NCI-H1417 treated with DMSO at 0.1 percent for 48 hours (cell line): ENCODE results near the gene C16orf54.
"Not testable (repeated sequence)": the region's sequence is repeated elsewhere in the genome, so short reads cannot be mapped to it uniquely, and the experiment has no call there.

Experiments used
- DNase-seq: peaks from one replicate; lab custom pipeline; 2025; lab: John Stamatoyannopoulos, UW

C16orf54 gene, protein sequence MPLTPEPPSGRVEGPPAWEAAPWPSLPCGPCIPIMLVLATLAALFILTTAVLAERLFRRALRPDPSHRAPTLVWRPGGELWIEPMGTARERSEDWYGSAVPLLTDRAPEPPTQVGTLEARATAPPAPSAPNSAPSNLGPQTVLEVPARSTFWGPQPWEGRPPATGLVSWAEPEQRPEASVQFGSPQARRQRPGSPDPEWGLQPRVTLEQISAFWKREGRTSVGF

DNA sequence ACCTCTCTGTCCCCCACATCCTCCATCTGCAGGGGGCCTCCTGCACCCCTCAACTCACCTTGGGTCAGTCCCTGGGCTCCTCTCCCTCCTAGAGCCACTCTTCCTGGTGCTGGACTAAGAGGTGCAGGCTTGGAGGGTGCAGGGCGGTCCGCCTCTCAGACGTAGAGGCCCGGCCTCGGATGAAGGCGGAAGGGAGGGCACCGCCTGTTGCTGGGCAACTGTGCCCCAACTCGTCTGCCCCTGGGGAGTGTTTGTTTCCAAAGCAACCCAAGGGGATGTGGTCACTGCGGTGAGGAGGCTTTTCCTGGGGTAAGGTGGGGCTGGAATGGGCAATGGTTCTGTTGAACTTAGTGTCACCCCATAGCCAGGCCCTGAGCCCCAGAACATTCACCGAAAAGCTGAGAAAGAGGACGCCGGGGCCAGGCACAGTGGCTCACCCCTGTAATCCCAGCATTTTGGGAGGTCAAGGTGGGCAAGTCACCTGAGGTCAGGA, at the start of gene C16orf54:
TSS of gene C16orf54 (minus strand) at position 138 of the 493 bp plus-strand sequence. CDS start 1,039 bp downstream, outside the sequence.
- no peak for DNase-seq

DNA sequence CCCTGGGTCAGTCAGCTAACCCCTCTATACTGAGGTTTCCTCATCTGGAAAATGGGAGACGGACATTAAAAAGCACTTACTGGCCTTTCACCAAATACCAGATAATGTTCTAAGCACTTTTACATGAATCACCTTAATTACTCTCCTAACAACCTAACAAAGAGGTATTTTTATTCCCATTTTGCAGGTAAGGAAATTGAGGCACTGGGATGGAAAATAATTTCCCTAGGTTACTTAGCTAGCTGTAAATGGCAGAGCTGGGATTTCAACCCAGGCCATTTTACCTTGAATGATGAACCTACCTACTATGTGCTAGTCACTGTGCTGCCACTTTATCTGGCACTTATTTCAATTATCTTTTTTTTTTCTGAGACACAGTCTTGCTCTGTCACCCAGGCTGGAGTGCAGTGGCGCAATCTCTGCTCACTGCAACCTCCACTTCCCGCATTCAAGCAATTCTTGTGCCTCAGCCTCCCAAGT, 48.5 kb upstream of the C16orf54 start:
- no peak for DNase-seq

DNA sequence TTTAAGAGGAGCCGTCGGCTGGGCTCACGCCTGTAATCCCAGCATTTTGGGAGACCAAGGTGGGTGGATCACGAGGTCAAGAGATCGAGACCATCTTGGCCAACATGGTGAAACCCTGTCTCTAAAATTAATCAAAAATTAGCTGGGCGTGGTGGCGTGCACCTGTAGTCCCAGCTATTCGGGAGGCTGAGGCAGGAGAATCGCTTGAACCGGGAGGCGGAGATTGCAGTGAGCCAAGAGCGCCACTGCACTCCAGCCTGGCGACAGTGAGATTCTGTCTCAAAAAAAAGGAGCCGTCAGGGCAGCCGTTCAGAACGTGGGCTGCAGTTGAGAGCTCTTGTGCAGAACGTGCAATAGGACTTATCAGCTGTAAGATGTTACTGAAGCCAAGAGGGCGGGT, 47.4 kb upstream of the C16orf54 start:
- not testable (repeated sequence) for DNase-seq

DNA sequence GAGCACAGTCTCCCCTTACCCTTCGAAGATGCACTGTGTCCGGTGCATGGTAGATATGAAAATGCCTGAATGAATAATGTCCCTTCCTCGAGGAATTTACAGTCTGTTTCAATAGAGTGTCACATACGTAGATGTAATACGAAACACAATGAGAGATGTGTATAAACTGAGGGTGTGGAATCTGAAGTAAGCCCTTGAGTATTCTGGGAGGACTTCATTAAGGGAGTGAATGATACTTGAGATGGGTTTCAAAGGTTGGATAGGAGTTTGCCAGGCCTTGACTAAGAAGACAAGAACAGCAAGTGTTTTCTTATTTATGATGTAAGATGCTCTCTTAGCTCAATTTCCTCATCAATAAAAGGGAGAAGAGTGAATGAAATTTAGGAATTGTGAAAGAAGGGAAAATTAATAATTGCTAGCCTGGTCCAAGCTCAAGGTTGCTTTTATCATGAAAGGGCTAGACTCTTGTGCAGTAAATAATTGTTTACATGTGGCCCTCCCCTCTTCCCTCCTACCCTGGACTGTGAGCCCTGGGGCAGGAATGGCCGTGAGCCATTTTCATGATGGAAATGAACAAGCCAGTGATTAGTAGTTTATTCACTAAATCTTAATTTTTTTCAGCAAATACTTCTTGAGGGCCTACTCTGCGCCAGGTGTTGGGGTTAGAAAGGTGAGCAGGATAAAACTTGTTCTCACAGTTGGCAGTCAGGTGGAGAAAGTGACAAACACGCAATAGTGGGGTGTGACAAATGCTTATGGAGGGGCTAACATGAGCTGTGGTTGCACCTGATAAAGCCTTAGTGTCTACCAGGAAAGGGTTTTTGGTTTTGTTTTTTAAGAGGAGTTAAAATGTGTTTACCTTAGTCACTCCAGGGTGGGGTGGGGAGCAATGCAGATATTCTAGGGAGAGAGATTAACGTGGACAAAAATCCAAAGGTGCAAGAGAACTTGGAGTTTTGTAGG, 46.3 kb upstream of the C16orf54 start:
- DNase-seq: no peak

DNA sequence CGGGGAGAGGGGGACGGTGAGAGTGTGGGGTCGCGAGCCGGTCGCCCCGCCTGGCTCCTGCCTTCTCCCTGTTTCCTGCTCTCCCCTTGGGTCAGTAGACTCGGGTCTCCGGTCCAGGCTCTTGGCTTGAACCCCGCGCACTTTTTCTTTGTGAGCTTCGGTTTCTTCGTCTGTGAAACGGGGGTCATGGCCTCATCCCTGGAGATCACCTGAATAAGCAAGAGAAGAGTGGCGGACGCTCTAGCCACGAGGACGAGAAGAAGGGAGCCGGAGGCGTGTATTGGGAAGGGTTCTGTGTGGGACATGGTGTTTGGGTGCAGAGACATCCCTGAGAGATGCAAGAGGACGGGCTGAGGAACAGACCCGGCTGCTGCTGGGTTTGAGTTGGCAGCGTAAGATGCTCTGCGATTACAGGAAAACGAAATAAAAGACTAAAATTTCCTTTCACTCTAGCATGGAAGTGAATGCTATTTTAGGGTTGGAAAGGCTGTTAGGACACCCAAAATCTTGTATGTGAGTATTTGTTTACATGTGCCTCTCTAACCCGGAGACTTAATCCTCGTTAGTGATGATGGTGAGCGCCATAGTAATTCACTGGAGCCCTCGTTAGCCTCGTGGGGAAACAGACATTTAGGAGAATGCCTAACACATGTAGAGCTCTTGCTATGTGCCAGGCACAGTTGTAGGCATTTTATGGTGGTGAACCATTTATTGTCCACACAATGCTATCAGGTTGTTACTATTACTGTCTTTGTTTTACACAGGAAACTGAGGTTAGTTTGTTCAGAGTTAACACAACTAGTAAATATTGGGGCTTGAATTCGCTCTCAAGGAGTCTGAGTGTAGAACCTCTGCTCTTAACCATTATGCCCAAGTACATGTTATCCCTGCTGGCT, 45.4 kb upstream of the C16orf54 start:
- no peak for DNase-seq

DNA sequence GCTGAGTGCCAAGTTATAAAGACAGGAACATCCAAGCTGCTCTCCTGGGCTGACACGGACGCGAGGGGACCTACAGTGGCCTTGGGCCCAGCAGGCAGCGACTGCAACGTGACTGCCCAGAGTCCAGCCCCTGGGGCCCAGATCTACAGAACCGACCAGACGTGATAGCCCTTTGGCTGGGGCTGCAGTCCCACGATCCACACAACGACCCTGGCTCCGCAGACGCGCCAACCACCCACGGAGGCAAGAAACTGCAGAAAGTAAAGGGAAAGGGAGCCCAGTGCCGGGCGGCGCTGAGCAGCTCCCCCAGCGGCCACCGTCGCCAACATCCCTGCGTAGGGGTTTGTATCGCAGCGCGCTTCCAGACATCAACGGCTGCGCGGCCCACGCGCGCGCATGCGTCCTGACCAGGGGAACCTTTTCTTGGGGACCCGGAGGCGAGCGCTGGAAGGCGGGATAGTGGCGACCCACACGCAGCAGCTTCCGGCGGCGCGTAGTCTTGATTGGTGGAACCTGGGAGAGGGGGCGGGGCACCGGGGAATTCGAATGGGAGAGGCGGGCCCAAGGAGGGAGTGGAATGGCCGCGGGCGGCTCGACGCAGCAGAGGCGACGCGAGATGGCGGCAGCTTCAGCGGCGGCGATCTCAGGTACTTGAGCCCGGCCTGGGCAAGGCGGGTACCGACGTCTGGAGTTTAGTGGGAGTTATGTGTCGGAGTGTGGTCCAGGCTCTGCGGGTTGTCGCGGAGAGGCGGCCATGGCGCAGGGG, 44.6 kb upstream of the C16orf54 start, which contains the start of gene KIF22:
TSS of gene KIF22 (plus strand) at position 569 of the 766 bp plus-strand sequence. CDS start at position 578, 9 bp downstream.
- peak; percentile 96 for DNase-seq

DNA sequence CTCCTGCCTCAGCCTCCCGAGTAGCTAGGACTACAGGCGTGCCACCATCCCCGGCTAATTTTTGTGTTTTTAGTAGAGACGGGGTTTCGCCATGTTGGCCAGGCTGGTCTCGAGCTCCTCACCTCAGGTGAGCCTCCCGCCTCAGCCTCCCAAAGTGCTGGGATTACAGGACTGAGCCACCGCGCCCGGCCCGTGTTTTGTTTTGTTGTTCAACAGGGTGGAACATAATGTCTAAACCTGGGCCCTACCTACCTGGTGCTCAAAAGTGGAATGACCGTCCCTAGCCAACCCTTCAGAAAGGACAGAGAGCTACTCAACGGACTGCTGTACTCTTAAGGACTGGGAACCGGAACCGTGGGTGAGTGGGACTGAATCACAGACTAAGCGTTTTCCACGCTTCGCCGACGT, 44.0 kb upstream of the C16orf54 start:
- no peak for DNase-seq

DNA sequence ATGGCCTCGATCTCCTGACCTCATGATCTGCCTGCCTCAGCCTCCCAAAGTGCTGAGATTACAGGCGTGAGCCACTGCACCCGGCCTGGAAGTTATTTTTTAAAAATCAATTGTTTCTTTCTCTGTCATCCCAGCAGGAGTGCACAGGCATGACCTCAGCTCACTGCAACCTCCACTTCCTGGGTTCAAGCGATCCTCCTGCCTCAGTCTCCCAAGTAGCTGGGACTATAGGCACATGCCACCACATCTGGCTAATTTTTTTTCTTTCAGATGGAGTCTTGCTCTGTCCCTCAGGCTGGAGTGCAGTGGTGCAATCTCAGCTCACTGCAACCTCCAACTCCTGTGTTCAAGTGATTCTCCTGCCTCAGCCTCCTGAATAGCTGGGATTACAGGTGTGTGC, 41.4 kb upstream of the C16orf54 start:
- not testable (repeated sequence) for DNase-seq

DNA sequence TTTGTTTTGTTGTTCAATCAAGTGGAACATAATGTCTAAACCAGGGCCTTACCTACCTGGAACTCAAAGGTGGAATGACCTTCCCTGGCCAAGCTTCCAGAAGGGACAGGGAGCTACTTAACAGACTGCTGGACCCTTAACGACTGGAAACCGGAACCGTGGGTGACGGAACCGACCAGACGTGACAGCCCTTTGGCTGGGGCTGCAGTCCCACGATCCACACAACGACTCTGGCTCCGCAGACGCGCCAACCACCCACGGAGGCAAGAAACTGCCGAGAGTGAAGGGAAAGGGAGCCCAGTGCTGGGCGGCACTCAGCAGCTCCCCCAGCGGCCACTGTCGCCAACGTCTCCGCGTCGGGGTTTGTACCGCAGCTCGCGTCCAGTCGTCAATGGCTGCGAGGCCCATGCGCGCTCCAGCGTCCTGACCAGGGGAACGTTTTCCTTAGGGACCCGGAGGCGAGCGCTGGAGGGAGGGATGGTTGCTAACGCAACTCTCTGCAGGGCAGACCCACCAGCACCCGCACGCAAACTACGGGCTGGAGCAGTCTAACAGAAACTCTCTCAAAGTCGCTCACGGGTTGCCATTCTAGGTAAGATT, 39.2 kb upstream of the C16orf54 start:
- DNase-seq: no peak

DNA sequence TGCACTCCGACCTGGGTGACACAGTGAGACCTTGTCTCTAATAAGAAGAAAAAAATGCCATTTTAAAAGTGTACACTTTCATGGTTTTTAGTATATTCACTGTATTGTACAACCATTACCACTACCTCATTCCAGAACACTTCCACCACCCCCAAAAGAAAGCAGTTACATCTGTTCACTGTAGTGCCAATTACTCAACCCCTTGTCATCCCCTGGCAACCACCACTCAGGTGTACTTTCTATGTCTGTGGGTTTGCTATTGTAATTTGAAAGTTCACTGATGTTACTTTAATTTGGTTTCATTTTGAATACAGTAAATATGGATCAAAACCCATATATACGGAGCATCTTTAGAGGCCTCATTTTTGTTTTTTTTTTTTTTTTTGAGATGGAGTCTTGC, 38.4 kb upstream of the C16orf54 start:
- DNase-seq: no peak

DNA sequence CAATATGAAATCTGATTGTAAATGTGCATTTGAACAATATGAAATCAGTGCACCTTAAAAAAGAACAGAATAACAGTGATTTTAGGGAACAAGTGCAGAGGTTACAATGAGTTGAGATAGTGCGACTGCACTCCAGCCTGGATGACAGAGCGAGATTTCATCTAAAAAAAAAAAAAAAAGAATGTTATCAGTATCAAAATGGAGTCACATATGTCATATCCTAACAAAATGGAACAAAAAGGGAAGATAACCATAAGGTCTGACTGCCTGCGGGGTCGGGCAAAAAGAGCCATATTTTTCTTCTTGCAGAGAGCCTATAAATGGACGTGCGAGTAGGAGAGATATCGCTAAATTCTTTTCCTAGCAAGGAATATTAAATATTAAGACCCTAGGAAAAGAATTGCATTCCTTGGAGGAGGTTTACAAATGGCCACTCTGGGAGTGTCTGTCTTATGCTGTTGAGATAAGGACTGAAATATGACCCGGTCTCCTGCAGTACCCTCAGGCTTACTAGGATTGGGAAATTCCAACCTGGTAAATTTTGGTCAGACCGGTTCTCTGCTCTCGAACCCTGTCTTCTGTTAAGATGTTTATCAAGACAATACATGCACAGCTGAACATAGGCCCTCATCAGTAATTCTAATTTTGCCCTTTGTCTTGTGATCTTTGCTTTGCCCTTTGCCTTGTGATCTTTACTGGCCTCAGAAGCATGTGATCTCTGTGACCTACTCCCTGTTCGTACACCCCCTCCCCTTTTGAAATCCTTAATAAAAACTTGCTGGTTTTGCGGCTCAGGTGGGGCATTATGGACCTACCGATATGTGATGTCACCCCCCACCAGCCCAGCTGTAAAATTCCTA, 37.5 kb upstream of the C16orf54 start:
- DNase-seq: not testable (repeated sequence)

DNA sequence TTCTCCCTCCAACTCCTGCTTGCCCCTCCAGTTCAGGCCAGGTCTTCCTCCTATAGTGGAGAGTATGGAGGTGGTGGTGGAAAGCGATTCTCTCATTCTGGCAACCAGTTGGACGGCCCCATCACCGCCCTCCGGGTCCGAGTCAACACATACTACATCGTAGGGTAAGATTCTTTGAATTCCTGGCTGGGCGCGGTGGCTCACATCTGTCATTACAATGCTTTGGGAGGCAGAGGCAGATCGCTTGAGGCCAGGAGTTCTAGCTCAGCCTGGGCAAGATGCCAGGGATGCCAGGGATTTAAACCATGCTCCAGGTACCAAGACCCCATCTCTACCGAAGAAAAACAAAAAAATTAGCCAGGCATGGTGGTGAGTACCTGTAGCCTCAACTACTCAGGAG, 33.7 kb upstream of the C16orf54 start:
- no peak for DNase-seq

DNA sequence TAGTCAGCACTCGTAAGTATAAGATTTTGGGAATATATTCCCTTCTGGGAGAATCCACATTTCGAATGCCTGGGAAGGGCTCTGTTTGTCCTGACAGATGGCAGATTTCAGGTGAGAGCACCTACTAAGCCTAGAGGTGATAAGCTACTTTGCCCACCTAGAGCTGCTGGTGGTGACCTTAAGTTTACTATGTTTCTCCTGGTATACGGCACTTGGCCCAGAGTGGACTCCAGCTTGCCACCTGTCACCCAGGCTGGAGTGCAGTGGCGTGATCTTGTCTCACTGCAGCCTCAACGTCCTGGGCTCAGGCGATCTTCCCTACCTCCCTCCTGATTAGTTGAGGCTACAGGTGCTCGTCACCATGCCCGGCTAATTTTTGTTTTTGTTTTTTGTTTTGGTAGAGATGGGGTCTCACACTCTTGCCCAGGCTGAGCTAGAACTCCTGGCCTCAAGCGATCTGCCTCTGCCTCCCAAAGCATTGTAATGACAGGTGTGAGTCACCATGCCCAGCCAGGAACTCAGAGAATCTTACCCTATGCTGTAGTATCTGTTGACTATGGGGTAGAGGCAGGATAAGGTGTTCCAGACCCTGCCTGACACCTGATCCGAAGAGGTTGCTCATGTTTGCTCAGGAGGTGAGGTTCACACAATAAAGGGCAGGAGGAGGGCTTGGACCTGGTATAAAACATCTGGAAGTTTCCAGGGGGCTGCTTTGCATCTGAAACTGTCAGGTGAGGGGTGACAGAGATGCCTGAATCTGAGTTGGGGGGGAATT, 32.0 kb upstream of the C16orf54 start, which contains the start of gene ZG16:
TSS of gene ZG16 (plus strand) at position 681 of the 775 bp plus-strand sequence. CDS start 1,011 bp downstream, outside the sequence.
- DNase-seq: no peak

DNA sequence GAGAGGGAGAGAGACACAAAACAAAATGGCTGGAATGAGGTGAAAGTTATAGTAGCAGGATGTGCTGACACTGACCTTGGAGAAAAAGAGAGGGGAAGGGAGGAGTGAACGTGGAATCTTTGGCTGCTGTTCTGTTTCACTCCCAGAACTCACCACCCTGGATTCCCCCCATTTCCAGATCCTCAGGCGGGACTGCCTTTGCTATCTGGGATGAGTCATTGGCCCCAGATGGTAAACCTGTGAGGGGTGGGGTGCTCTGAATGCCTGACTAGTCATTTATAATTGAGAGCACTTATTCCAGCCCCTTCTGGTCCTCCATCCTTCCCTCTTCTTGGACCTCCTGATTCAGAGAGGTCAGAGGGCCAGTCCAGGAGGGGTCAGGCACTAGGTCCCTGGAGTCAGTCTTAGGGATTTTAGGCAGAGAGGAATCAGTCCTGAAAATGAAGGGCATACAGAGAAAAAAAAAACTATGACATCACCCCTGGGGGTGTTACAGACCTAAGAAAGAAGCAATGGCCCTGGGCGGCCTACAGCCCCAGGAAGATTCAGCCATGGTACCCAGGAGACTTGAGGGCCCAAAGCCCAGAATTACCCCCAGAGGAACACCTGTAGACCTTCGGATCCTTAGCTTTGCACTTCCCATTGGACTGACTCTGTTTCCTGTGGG, 30.1 kb upstream of the C16orf54 start:
- no peak for DNase-seq

DNA sequence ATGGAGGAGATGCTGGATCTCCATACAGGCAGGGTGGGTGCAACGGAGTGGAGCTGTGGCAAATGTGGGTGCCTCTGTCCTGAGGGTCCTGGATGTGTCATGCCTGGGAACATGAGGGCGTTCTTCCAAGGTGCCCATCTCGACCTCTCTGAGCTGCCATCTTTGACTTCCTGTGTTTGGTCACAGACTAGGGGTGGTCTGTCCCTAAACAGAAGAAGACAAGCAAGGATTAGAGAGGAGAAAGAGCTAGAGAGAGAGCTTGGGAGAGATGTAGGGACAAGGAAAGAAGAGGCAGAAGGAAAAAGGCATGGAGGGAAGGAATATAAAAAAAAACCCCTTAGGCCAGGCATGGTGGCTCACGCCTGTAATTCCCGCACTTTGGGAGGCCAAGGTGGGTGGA, 28.9 kb upstream of the C16orf54 start:
- no peak for DNase-seq

DNA sequence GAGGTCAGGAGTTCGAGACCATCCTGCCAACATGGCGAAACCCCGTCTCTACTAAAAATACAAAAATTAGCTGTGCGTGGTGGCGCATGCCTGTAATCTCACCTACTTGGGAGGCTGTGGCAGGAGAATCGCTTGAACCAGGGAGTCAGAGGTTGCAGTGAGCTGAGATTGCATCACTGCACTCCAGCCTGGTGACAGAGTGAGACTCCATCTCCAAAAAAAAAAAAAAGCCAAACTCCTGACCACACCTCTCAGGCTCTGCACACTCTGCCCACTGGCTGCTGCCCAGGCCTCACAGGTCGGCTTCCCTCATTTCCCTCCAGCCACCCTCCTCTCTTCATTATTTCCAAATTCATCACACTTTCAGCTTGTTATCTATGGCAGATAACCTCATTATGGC, 26.5 kb upstream of the C16orf54 start:
- not testable (repeated sequence) for DNase-seq

DNA sequence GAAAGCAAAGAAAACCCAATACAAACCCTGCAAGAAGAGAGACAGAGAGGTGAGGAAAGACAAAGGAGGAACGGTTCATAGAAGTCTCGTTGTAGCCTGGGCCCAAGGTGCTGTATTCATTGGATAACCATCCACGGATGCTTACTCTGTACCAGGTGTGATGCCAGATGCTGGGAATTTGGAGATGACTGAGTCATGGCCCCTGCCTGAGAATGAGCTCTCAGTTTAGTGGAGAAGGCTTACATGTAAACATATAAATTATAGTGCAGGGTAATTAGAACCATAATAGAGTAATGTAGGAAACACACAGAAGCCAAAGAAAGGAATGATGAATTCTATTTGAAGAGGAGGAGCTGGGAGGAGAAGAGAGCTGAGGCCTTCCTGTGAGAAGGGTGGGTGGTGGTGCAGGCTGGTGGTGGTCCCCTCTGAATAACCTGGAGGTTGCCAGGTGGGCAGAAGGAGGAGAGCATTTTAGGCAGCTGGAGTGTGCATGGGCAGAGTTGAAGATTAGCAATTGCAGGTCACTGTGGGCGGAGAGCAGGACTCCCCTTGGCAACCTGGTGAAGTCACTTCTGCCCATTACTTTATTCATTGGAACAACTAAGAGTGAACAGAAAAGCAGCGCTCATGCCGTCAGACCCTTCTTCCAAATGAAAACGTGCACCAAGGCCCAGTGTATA, 24.6 kb upstream of the C16orf54 start:
- DNase-seq: peak; percentile 27
